GM18858 (cell line): ENCODE results near the gene PARP15.

Experiments
- ATAC-seq: cut with Tn5 transposase; IDR thresholded peaks from one replicate; pipeline ENCODE4 v1.9.1; 2021; ENCODE audit not compliant: unreplicated experiment

The PARP15 gene

GRCh38 chr3:122568755-122569154 is 8.7 kb upstream of the PARP15 start:
- ATAC-seq: no peak

GRCh38 chr3:122572940-122573412 is 4.5 kb upstream of the PARP15 start:
- no peak for ATAC-seq

GRCh38 chr3:122576174-122576940 is 1.1 kb upstream of the PARP15 start:
- peak; percentile 87 for ATAC-seq

- no peak for ATAC-seq
These were observed 755 bp downstream of the PARP15 start for GRCh38 chr3:122578069-122578740.

- no peak for ATAC-seq
These were observed 3.0 kb downstream of the PARP15 start for GRCh38 chr3:122580470-122580869.

GRCh38 chr3:122581622-122582021 is 4.2 kb downstream of the PARP15 start:
- ATAC-seq: no peak

GRCh38 chr3:122582390-122582789 is 4.9 kb downstream of the PARP15 start:
- ATAC-seq: no peak

- no peak for ATAC-seq
These were observed 8.6 kb downstream of the PARP15 start for GRCh38 chr3:122586098-122586497.

GRCh38 chr3:122586773-122587485 is 9.5 kb downstream of the PARP15 start:
- no peak for ATAC-seq

- ATAC-seq: no peak
These were observed 10.1 kb downstream of the PARP15 start for GRCh38 chr3:122587572-122587971.

GRCh38 chr3:122589297-122589696 is 11.8 kb downstream of the PARP15 start:
- ATAC-seq: peak; percentile 67

GRCh38 chr3:122590610-122591009 is 13.2 kb downstream of the PARP15 start:
- ATAC-seq: no peak

- no peak for ATAC-seq
These were observed 16.6 kb downstream of the PARP15 start for GRCh38 chr3:122594025-122594424.

GRCh38 chr3:122598151-122598550 is 20.7 kb downstream of the PARP15 start:
- ATAC-seq: no peak

GRCh38 chr3:122598556-122598955 is 21.1 kb downstream of the PARP15 start:
- no peak for ATAC-seq

- no peak for ATAC-seq
These were observed 24.7 kb downstream of the PARP15 start for GRCh38 chr3:122602011-122602710.

- ATAC-seq: no peak
These were observed 25.6 kb downstream of the PARP15 start for GRCh38 chr3:122603056-122603455.

- no peak for ATAC-seq
These were observed 28.9 kb downstream of the PARP15 start for GRCh38 chr3:122606330-122606729.

GRCh38 chr3:122608916-122609315 is 31.5 kb downstream of the PARP15 start:
- no peak for ATAC-seq

- peak; percentile 97 for ATAC-seq
These were observed 32.5 kb downstream of the PARP15 start for GRCh38 chr3:122609798-122610559.
